Subcutaneous abdominal adipose tissue (tissue), 5 donors: ENCODE results near the gene RGMA.

Experiments used
- H3K27ac ChIP-seq: one replicate; pipeline ENCODE4 v1.7.0; 2013; ENCODE audit warnings: low read depth, mild to moderate bottlenecking, inconsistent platforms, low read length, moderate library complexity
- H3K27me3 ChIP-seq, 5 donors: one replicate each; pipeline ENCODE4 v1.7.0; 2013; ENCODE audit warnings: low read length in 5 of 5, inconsistent platforms in 1 of 5; ENCODE audit not compliant: control insufficient read depth in 5 of 5, insufficient read depth in 4 of 5
- H3K36me3 ChIP-seq, 5 donors: one replicate each; pipeline ENCODE4 v1.7.0; 2013; ENCODE audit warnings: low read length in 5 of 5; ENCODE audit not compliant: control insufficient read depth in 5 of 5, insufficient read depth in 5 of 5
- H3K4me1 ChIP-seq, 5 donors: one replicate each; pipeline ENCODE4 v1.7.0; 2013; ENCODE audit warnings: low read length in 5 of 5, mild to moderate bottlenecking in 3 of 5, moderate library complexity in 1 of 5; ENCODE audit not compliant: control insufficient read depth in 5 of 5, insufficient read depth in 5 of 5
- H3K4me3 ChIP-seq, 5 donors: one replicate each; pipeline ENCODE4 v1.7.0; 2013; ENCODE audit warnings: low read length in 5 of 5, low read depth in 1 of 5
- H3K9ac ChIP-seq, 5 donors: one replicate each; pipeline ENCODE4 v1.7.0; 2013; ENCODE audit warnings: low read length in 5 of 5, mild to moderate bottlenecking in 4 of 5, moderate library complexity in 3 of 5
- H3K9me3 ChIP-seq, 5 donors: one replicate each; pipeline ENCODE4 v1.7.0; 2013; ENCODE audit warnings: low read length in 5 of 5; ENCODE audit not compliant: control insufficient read depth in 5 of 5
- donor health status: healthy.
- donor health status: healthy.
- donor health status: healthy.
- donor health status: healthy.
- donor health status: healthy.

The RGMA gene

DNA sequence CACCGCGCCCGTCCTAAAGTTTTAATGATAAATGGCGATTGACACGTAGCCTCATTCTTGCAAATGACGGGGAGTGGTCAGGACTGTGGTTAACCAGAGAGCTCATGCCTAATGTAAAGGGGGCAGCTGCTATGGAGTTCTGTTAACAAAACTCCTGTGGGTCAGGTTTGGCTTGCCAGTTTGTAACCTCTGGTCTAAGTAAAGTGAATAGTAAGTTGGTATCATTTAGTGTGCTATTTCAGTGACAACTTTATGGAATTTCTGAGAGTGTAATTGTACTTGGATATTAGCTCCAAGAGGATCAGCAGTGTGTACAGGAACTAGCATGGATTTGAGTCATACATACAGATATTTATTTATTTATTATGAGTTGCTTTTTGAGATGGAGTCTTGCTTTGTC lies 87.9 kb downstream of the RGMA start:
- H3K27ac ChIP-seq = no peak overlapping the region
- no peaks in the 10 kb centered on the region for H3K27me3 ChIP-seq
- no peak overlapping the region for H3K4me3 ChIP-seq
- H3K9ac ChIP-seq = no peak overlapping the region
- H3K4me1 ChIP-seq = peaks cover 0 to 6% (median 0%) of the 10 kb centered on the region in 5 donors
- H3K36me3 ChIP-seq = peaks cover 54 to 96% (median 86%) of the 10 kb centered on the region in 5 donors
- no peaks in the 10 kb centered on the region for H3K9me3 ChIP-seq

DNA sequence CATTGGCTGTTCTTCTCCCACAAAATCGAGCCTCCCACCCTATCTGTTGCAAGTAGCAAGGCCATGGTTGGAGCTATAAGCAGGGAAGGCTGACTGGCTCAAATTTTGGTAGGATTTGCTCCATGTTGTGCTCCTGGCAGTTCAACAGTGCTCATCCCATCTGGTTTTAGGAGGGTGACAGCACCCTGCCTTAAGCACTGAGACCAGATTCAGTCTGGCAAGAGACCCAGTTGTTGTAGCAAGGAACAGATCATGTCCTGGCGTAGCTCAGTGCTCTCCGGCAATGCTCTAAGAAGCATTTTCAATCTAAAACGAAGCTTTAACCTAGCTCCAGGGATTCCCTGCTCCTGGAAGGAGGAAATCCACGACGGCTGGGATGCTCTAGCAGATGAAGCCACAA lies 91.2 kb downstream of the RGMA start:
- no peaks in the 10 kb centered on the region for H3K9me3 ChIP-seq
- no peak overlapping the region for H3K4me3 ChIP-seq
- H3K27me3 ChIP-seq = no peaks in the 10 kb centered on the region
- H3K4me1 ChIP-seq = peaks cover 0 to 6% (median 0%) of the 10 kb centered on the region in 5 donors
- no peak overlapping the region for H3K27ac ChIP-seq
- H3K9ac ChIP-seq = no peak overlapping the region
- H3K36me3 ChIP-seq = peaks cover 63 to 90% (median 82%) of the 10 kb centered on the region in 5 donors

DNA sequence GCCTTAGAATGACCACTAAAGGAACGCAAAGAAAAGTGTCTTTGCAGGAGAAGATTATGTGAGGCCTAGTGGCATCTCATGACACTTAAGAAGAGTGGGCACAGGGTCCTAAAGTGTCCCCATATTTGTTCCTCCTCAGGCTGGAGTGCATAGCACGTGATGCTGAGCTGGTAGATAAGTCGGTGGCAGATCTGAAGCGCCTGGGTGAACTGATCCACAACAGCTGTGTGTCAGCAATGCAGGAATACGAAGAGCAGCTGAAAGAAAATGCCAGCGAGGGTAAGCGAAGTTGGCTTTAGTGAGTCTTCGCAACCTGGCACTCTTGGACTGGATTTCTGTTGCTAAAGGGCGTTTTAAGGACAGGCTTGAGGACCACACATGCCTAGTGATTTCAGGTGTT lies 96.3 kb downstream of the RGMA start:
- H3K36me3 ChIP-seq = peaks cover 71 to 80% (median 78%) of the 10 kb centered on the region in 5 donors
- H3K9me3 ChIP-seq = no peaks in the 10 kb centered on the region
- H3K27ac ChIP-seq = no peak overlapping the region
- no peak overlapping the region for H3K9ac ChIP-seq
- H3K4me3 ChIP-seq = no peak overlapping the region
- no peaks in the 10 kb centered on the region for H3K27me3 ChIP-seq
- no peaks in the 10 kb centered on the region for H3K4me1 ChIP-seq

DNA sequence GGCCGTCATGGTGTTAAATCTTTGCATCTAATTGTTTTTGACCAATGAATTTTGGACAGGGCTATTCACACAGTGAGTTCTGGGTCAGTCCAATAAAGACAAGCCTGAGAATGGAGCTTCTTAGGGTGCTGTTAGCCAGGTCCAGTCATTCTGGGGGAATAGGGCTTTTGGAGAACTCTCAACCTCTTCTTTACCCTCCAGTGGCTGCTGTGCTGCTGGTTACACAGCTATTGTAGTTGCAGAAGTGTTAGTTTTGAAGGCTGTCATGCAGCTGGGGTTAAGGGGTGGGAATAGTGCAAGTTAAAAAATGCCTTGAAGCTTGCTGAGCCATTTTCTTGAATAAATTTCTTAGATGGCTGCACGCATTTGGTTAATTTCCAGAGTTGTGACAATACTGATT lies 99.0 kb downstream of the RGMA start:
- Histone ChIP-seq H3K4me1 (no peaks in the 10 kb centered on the region), H3K9ac (no peak overlapping the region), H3K27me3 (no peaks in the 10 kb centered on the region), H3K27ac (no peak overlapping the region), H3K9me3 (no peaks in the 10 kb centered on the region), H3K36me3 (peaks cover 65 to 86% (median 76%) of the 10 kb centered on the region in 5 donors), H3K4me3 (no peak overlapping the region)

GRCh38 chr15:92989470-92989869 lies 99.5 kb downstream of the RGMA start:
- Histone ChIP-seq H3K36me3 (peaks cover 65 to 86% (median 79%) of the 10 kb centered on the region in 5 donors), H3K9me3 (no peaks in the 10 kb centered on the region), H3K27me3 (no peaks in the 10 kb centered on the region), H3K27ac (no peak overlapping the region), H3K4me1 (no peaks in the 10 kb centered on the region), H3K9ac (no peak overlapping the region), H3K4me3 (no peak overlapping the region)
